Fibroblast of mammary gland (primary cell): ENCODE results near the gene MDM2.
"Not testable (repeated sequence)": the region's sequence is repeated elsewhere in the genome, so short reads cannot be mapped to it uniquely, and the experiment has no call there.

Source experiments
- DNase-seq: peaks from one replicate; pipeline ENCODE4 v3.0.0-alpha.2; 2010; ENCODE audit warnings: low read depth
- H3K4me3 ChIP-seq: 2 replicates; pipeline ENCODE4 v1.5.1; 2011; ENCODE audit warnings: low read depth, mild to moderate bottlenecking, low read length, moderate library complexity; ENCODE audit not compliant: control insufficient read depth
- CTCF ChIP-seq: conservative IDR thresholded peaks from 2 replicates; pipeline ENCODE4 v1.5.1; 2011; ENCODE audit warnings: low read depth, low read length, inconsistent platforms; ENCODE audit not compliant: control insufficient read depth, insufficient read depth

Gene MDM2

GRCh38 chr12:68812553-68813241, 4.7 kb downstream of the MDM2 start:
- TF ChIP-seq CTCF: no peak
- DNase-seq: no peak
- peak overlapping the region; percentile 30 for H3K4me3 ChIP-seq

- TF ChIP-seq CTCF: no peak
- H3K4me3 ChIP-seq: no peak overlapping the region
- no peak for DNase-seq
Observed at GRCh38 chr12:68813242-68813593, 5.2 kb downstream of the MDM2 start.

- H3K4me3 ChIP-seq: no peak overlapping the region
- no peak for TF ChIP-seq CTCF
- DNase-seq: no peak
Observed at GRCh38 chr12:68814490-68815231, 6.7 kb downstream of the MDM2 start.

GRCh38 chr12:68815232-68815927, 7.4 kb downstream of the MDM2 start:
- no peak for DNase-seq
- H3K4me3 ChIP-seq: no peak overlapping the region
- no peak for TF ChIP-seq CTCF

GRCh38 chr12:68815928-68816800, 8.2 kb downstream of the MDM2 start:
- no peak for TF ChIP-seq CTCF
- DNase-seq: no peak
- H3K4me3 ChIP-seq: no peak overlapping the region

- not testable (repeated sequence) for H3K4me3 ChIP-seq, DNase-seq
Observed at GRCh38 chr12:68819481-68819880, 11.5 kb downstream of the MDM2 start.
